CD14-positive monocyte (primary cell): ENCODE measurements around the gene CCBE1. TPM values are rescaled to one million over a fixed set of nuclear protein-coding genes. Genes with fewer than 3 reads are reported as not detected.

Experiments
- DNase-seq, 3 donors: peaks; one replicate each; pipeline ENCODE4 v3.0.0-alpha.2; 2011 to 2022
- H2AFZ ChIP-seq: 2 replicates; pipeline ENCODE4 v1.6.0; 2012; ENCODE audit warnings: mild to moderate bottlenecking, low read depth, low read length, inconsistent platforms; ENCODE audit not compliant: insufficient read depth, poor library complexity, severe bottlenecking
- H3K27ac ChIP-seq, 2 donors: 1 replicate in 1 of 2; 2 replicates in 1 of 2; pipeline ENCODE4 v1.5.1; 2012 to 2013; ENCODE audit warnings: low read length in 2 of 2, control low read depth in 1 of 2, inconsistent platforms in 1 of 2, low read depth in 1 of 2, mild to moderate bottlenecking in 1 of 2
- H3K27me3 ChIP-seq, 2 donors: one replicate each; pipeline versions ENCODE4 v1.6.0 to v1.6.1; 2011 to 2013; ENCODE audit warnings: low read length in 2 of 2; ENCODE audit not compliant: control insufficient read depth in 2 of 2, insufficient read depth in 2 of 2
- H3K36me3 ChIP-seq, 2 donors: replicated peaks in 1 of 2; 1 replicate in 1 of 2; 2 replicates in 1 of 2; pipeline versions ENCODE4 v1.5.1 to v1.6.1; 2012 to 2013; ENCODE audit warnings: low read length in 2 of 2, control low read depth in 1 of 2, inconsistent platforms in 1 of 2, mild to moderate bottlenecking in 1 of 2; ENCODE audit not compliant: insufficient read depth in 2 of 2, control insufficient read depth in 1 of 2
- H3K4me1 ChIP-seq, 2 donors: 1 replicate in 1 of 2; 2 replicates in 1 of 2; pipeline versions ENCODE4 v1.5.1 to v1.6.1; 2012 to 2013; ENCODE audit warnings: low read length in 2 of 2, control low read depth in 1 of 2, inconsistent platforms in 1 of 2, mild to moderate bottlenecking in 1 of 2, moderate library complexity in 1 of 2; ENCODE audit not compliant: insufficient read depth in 2 of 2, control insufficient read depth in 1 of 2
- H3K4me2 ChIP-seq: replicated peaks from 2 replicates; pipeline ENCODE3; 2012; ENCODE audit warnings: low read length, moderate library complexity, mild to moderate bottlenecking; ENCODE audit not compliant: poor library complexity, severe bottlenecking; ENCODE audit errors: extremely low read depth
- H3K4me3 ChIP-seq, 3 experiments: fragments of 200-600 bp in 1 of 3; sonication (generic) in 1 of 3; replicated peaks in 1 of 3; 1 replicate in 2 of 3; 2 replicates in 1 of 3; pipeline ENCODE4 v1.5.1; 2011 to 2013; ENCODE audit warnings: low read length in 3 of 3, mild to moderate bottlenecking in 3 of 3, control low read depth in 2 of 3, low read depth in 2 of 3, inconsistent platforms in 1 of 3, moderate library complexity in 1 of 3
- H3K79me2 ChIP-seq: 2 replicates; pipeline ENCODE4 v1.6.0; 2012; ENCODE audit warnings: mild to moderate bottlenecking, control low read depth, inconsistent platforms, low read length, moderate library complexity; ENCODE audit not compliant: insufficient read depth
- H3K9ac ChIP-seq: 2 replicates; pipeline ENCODE4 v1.6.0; 2017; ENCODE audit warnings: low read length, mild to moderate bottlenecking; ENCODE audit not compliant: insufficient read depth, poor library complexity, severe bottlenecking
- H3K9me3 ChIP-seq, 2 donors: replicated peaks in 1 of 2; 1 replicate in 1 of 2; 2 replicates in 1 of 2; pipeline versions ENCODE4 v1.5.1 to v1.6.1; 2012 to 2013; ENCODE audit warnings: low read length in 2 of 2, control low read depth in 1 of 2; ENCODE audit not compliant: control insufficient read depth in 1 of 2, insufficient read depth in 1 of 2
- H4K20me1 ChIP-seq: 2 replicates; pipeline ENCODE4 v1.6.0; 2012; ENCODE audit warnings: mild to moderate bottlenecking, low read length, control low read depth, moderate library complexity; ENCODE audit not compliant: insufficient read depth
- H3K27ac Mint-ChIP-seq, 7 donors: one replicate each; pipeline ENCODE4 v1.8.0; 2020; ENCODE audit warnings: mild to moderate bottlenecking in 7 of 7, mixed read lengths in 7 of 7, moderate library complexity in 6 of 7, inconsistent platforms in 2 of 7
- H3K27me3 Mint-ChIP-seq, 3 donors: one replicate each; pipeline ENCODE4 v1.8.0; 2021 to 2022; ENCODE audit warnings: low read depth in 3 of 3, mild to moderate bottlenecking in 3 of 3, mixed read lengths in 3 of 3, moderate library complexity in 3 of 3, inconsistent platforms in 1 of 3
- H3K36me3 Mint-ChIP-seq, 2 donors: one replicate each; pipeline ENCODE4 v1.8.0; 2020; ENCODE audit warnings: mixed read lengths in 2 of 2, inconsistent platforms in 1 of 2, mild to moderate bottlenecking in 1 of 2
- H3K4me1 Mint-ChIP-seq: one replicate; pipeline ENCODE4 v1.8.0; 2020; ENCODE audit warnings: mild to moderate bottlenecking, mixed read lengths
- H3K4me3 Mint-ChIP-seq, 2 donors: one replicate each; pipeline ENCODE4 v1.8.0; 2020; ENCODE audit warnings: mild to moderate bottlenecking in 2 of 2, mixed read lengths in 2 of 2, moderate library complexity in 1 of 2
- H3K9me3 Mint-ChIP-seq, 7 donors: one replicate each; pipeline ENCODE4 v1.8.0; 2020 to 2022; ENCODE audit warnings: mixed read lengths in 7 of 7, mild to moderate bottlenecking in 6 of 7, moderate library complexity in 6 of 7, inconsistent platforms in 2 of 7
- WGBS: methylation state at CpG from one replicate; pipeline ENCODE4 v1.1.5; 2013; ENCODE audit warnings: missing lambda C conversion rate; ENCODE audit not compliant: insufficient coverage; 5-methylcytosine and 5-hydroxymethylcytosine counted together
- intact Hi-C, 2 donors: fragments of 100-400 bp; cut with micrococcal nuclease; formaldehyde crosslinking; loops; one replicate each; pipeline versions ENCODE4 v1.15.0 to v1.15.1; 2023
- polyA plus RNA-seq, 3 donors: library from polyadenylated mRNA; depleted of rRNA in 1 of 3; unstranded in 2 of 3; stranded (reverse) in 1 of 3; fragments of 300-500 nt in 2 of 3; fragments of >200 nt in 1 of 3; fragmentation: Illumina TruSeq in 2 of 3; gene quantifications; 1 replicate in 2 of 3; 2 replicates in 1 of 3; pipeline ENCODE4 v1.2.3, GENCODE V29; 2012 to 2021
- TF ChIP-seq, protein P1 (sequence below): fragments of 200-600 bp; IDR thresholded peaks from one replicate; pipeline ENCODE4 v1.8.0; 2022; ENCODE audit warnings: antibody characterized with exemption, mild to moderate bottlenecking

CCBE1 gene
- polyA plus RNA-seq, 3 donors: not detected

DNA sequence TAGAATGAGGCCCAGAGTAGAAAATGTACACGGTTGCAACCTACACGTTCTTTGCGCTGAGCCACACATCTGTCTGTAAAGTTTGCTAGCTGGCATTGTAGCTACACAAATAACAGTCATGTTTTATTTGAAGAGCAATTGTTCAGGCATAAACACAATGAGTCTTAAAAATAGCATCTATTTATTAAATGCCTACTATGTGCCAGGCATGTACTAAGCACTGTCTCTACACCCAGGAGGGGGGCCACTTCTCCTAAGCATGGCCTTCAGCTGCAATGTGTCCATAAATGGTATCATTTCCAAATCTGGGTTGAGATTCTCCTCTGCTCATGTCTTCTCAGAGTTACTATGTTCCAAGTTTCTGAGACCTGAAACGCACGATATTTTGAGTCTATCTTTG, 182.1 kb downstream of the CCBE1 start:
- TF ChIP-seq, protein P1, sequence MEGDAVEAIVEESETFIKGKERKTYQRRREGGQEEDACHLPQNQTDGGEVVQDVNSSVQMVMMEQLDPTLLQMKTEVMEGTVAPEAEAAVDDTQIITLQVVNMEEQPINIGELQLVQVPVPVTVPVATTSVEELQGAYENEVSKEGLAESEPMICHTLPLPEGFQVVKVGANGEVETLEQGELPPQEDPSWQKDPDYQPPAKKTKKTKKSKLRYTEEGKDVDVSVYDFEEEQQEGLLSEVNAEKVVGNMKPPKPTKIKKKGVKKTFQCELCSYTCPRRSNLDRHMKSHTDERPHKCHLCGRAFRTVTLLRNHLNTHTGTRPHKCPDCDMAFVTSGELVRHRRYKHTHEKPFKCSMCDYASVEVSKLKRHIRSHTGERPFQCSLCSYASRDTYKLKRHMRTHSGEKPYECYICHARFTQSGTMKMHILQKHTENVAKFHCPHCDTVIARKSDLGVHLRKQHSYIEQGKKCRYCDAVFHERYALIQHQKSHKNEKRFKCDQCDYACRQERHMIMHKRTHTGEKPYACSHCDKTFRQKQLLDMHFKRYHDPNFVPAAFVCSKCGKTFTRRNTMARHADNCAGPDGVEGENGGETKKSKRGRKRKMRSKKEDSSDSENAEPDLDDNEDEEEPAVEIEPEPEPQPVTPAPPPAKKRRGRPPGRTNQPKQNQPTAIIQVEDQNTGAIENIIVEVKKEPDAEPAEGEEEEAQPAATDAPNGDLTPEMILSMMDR: no peak
- DNase-seq: no peak
- no peaks in the 10 kb centered on the region for H3K36me3 Mint-ChIP-seq
- Histone ChIP-seq H3K4me3 (no peak overlapping the region), H3K79me2 (no peaks in the 10 kb centered on the region), H3K9me3 (no peaks in the 10 kb centered on the region), H3K4me1 (no peaks in the 10 kb centered on the region), H3K36me3 (no peaks in the 10 kb centered on the region), H2AFZ (no peak overlapping the region), H3K27me3 (no peaks in the 10 kb centered on the region), H4K20me1 (no peaks in the 10 kb centered on the region), H3K27ac (no peak overlapping the region), H3K4me2 (no peak overlapping the region), H3K9ac (no peak overlapping the region)
- H3K4me3 Mint-ChIP-seq: no peak overlapping the region
- no peaks in the 10 kb centered on the region for H3K4me1 Mint-ChIP-seq
- no peak overlapping the region for H3K27ac Mint-ChIP-seq
- peaks cover 0 to 3% (median 1%) of the 10 kb centered on the region in 7 donors for H3K9me3 Mint-ChIP-seq
- H3K27me3 Mint-ChIP-seq: peaks cover 2 to 8% (median 3%) of the 10 kb centered on the region in 3 donors
- intact Hi-C loops: no loop called here
- whole genome bisulfite sequencing: 50% methylated on average over 1 of the region's 5 CpGs

DNA sequence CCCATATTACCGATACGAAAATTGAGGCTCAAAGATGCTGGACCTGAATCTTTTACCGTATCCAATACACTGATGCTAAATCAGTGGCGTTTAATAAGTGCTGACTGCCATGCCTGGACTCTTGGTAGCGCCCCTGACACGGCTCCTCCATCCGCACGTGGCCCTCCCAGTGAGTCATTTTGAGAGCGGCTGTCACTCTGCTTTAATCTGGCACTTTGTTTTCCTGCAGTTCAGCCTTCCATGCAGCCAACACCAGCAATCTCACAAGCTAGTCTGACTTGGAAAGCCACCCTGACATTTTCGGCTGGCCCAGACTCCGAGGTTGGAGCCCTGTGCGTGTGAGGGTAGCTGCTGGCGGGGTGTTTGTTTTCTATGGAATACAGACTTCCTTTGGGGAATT, 183.0 kb downstream of the CCBE1 start:
- TF ChIP-seq, protein P1: no peak
- no peaks in the 10 kb centered on the region for H3K36me3 Mint-ChIP-seq

More for the DNA sequence above, 183.0 kb downstream of the CCBE1 start:
- Histone ChIP-seq H3K79me2 (no peaks in the 10 kb centered on the region), H3K27me3 (no peaks in the 10 kb centered on the region), H3K9ac (no peak overlapping the region), H2AFZ (no peak overlapping the region), H3K27ac (no peak overlapping the region), H3K4me2 (no peak overlapping the region), H3K9me3 (no peaks in the 10 kb centered on the region), H4K20me1 (no peaks in the 10 kb centered on the region), H3K36me3 (no peaks in the 10 kb centered on the region), H3K4me1 (no peaks in the 10 kb centered on the region), H3K4me3 (no peak overlapping the region)
- Mint-ChIP-seq H3K27me3 (peaks cover 2 to 8% (median 6%) of the 10 kb centered on the region in 3 donors), H3K4me3 (no peak overlapping the region), H3K27ac (no peak overlapping the region), H3K9me3 (peaks cover 0 to 3% (median 1%) of the 10 kb centered on the region in 7 donors), H3K4me1 (no peaks in the 10 kb centered on the region)
- 77% methylated on average over 9 of the region's 13 CpGs for WGBS
- intact Hi-C loops: no loop called here
- DNase-seq: no peak
